GM12801 (cell line): ENCODE measurements around the gene MPZL3.

ENCODE experiments used
- TF ChIP-seq, protein P1 (sequence below): IDR thresholded peaks from one replicate; pipeline ENCODE4 v1.5.1; 2011; ENCODE audit warnings: control low read depth; ENCODE audit not compliant: insufficient read length; ENCODE audit errors: extremely low read depth

Gene MPZL3

DNA sequence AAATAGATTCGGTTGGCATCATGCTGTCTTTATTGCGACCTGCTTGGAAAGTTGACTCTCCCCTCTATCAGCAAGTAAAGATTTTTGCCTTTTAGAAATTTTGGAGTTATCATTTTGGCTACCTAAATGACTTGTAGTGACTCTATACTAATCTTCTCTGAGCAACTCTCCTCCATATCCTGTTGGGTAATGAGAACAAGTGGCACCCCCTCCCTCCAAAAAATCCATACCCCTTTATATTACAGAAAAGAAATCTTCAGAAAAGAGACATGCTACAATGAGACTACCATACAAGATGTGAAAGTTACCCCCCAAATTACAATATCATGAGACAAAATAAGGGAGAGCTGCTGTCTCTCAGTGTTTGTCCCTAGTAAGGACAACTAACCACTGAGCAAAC lies 28.6 kb downstream of the MPZL3 start:
- TF ChIP-seq, protein P1, sequence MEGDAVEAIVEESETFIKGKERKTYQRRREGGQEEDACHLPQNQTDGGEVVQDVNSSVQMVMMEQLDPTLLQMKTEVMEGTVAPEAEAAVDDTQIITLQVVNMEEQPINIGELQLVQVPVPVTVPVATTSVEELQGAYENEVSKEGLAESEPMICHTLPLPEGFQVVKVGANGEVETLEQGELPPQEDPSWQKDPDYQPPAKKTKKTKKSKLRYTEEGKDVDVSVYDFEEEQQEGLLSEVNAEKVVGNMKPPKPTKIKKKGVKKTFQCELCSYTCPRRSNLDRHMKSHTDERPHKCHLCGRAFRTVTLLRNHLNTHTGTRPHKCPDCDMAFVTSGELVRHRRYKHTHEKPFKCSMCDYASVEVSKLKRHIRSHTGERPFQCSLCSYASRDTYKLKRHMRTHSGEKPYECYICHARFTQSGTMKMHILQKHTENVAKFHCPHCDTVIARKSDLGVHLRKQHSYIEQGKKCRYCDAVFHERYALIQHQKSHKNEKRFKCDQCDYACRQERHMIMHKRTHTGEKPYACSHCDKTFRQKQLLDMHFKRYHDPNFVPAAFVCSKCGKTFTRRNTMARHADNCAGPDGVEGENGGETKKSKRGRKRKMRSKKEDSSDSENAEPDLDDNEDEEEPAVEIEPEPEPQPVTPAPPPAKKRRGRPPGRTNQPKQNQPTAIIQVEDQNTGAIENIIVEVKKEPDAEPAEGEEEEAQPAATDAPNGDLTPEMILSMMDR: no peak

DNA sequence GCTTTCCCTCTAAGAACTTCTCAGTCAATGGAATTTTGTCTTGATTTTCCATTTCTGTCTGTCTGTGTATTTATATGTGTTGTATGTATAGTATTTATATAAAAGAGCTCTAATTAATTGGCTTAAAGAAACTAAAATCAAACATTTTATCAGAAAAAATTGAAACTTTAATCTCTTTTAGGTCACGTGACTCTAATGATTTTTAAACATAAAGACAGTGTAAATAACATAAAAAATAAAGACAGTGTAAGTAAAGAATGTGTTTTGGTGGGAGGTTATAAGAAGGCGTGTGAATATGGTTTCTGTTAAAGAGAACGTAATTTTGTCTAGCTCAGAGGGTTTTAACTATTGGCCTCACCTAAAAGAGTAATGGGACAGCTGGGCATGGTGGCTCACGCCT lies 29.7 kb downstream of the MPZL3 start:
- TF ChIP-seq, protein P1: no peak

DNA sequence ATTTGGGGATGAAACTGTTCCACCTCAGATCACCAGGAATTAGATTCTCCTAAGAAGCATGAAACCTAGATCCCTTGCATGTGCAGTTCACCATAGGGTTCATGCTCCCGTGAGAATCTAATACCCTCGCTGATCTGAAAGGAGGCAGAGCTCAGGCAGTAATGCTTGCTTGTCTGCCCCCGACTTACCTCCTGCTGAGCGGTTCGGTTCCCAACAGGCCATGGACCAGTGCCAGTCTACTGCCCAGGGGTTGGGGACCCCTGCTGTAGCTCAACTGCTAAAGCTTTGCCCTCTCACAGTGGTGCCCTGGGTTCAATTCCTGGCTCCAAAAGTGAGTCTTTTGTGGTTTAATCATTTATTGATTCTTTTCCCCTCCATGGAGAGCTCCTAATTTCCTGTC lies 30.7 kb downstream of the MPZL3 start:
- TF ChIP-seq, protein P1: no peak

DNA sequence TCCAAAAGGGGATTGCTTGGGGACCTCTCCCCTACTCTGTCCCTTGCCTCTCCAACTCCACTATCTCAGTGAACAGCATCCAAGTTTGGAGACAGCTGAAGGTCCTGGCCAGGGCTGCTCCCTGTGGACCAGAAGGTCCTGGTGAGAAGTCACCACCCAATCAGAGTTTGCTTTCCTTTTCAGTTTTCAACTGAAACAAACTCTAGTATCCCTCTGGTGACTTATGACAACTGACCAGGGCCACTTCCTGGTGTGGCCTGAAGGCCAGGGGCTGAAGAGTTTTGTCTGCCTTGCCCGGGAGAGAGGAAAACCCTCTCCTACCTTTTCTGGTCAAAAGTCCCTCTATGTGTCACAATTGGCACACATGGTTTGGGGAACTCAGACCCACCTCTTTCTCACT lies 32.4 kb downstream of the MPZL3 start:
- TF ChIP-seq, protein P1: no peak

DNA sequence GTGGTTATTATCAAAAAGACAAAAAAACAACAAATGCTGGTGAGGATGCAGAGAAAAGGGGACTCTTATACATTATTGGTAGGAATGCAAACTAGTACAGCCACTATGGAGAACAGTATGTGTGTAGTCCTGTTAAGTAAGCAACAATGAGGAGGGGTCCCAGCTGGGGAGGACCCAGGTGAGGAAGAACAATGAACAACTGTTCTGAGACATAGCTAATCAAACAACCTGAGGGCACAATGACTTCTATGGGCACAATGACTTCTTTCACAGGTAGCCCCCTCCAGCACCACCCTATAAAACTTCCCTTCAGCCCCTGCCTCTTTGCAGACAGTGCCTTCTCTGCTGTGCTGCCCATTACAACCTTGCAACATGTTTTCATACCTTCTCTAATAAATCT lies 32.9 kb downstream of the MPZL3 start:
- TF ChIP-seq, protein P1: no peak

DNA sequence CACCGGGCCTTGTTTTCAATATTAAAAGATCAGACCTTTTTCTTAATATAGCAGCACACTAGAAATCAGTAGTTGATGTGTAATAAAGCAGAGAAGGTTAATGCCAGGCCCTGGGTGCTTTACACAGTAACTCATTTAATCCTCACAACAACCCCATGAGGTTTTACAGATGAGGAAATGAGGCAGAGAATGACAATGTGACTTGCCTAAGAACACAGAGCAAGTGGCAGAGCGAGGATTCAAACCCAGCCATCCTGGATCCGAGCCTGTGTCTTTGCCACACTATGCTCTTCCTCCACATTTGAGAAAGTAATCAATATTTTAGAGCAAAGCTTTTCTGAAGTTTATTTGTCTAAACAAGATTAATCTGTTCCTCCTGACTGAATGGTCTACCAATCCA lies 34.6 kb downstream of the MPZL3 start:
- TF ChIP-seq, protein P1: no peak

DNA sequence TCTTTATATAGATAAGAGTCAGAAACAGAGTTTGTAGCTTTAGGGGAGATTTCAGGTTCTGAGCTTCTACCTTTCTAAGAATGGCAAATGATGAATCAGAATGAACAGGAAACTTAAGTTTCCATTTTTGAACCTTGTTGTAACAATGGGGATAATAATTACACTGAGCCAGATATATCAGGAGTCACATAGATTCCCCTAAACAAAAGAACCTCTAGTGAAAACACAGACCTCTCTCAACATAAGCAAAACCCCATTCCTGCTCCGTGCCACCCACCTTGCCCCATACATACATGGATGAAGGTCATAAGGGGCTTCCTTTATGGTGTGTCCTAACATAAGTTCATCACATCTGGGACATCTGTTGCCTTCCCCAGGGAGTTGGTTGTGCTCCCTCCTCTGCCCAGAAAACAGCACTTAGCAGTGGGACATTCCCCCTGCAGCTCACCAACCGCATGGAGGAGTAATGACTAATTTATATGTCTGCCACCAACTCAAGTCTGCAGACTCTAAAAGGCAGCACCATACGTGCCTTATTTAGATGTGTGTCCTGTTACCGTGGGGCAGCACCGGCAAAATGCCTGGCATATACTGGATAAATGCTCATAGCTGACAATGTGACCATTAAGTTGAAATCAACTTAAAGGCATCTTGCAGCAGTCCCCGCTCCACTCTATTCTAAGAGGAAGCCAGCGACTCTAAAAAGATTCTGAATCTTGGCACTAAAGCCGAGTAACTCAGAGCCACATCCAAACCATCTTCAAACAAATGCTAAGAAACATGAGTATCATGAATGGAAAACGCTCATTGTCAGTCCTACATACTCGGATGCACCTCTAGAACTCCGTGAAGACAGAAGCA lies 35.3 kb downstream of the MPZL3 start:
- TF ChIP-seq, protein P1: no peak

DNA sequence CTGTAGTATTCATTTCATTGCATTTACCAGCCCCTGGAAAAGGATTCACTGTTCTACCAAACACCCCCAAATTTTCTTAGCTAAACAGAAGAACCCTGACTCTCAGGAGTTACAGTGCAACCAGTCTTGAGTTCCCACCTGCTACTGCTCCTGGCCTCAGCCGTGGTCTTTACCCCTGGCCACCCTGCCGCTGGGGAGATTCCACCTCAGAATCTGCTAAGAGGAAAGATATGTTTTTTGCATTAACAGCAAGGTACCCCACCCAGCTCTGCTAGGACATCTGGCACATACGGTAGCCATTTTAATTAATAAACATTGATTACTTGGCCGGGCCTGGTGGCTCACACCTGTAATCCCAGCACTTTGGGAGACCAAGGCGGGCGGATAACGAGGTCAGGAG lies 36.4 kb downstream of the MPZL3 start:
- TF ChIP-seq, protein P1: no peak
